Smooth muscle cell (in vitro differentiated cells): ENCODE results near the gene PALD1. TPM values are rescaled to one million over a fixed set of nuclear protein-coding genes. Genes with fewer than 3 reads are reported as not detected.

Experiments
- DNase-seq: peaks from one replicate; lab custom pipeline; 2025; ENCODE audit not compliant: unreplicated experiment; lab: John Stamatoyannopoulos, UW
- H2AFZ ChIP-seq: fragments of 200-600 bp; sonication (generic); 2 replicates; pipeline ENCODE4 v1.6.0; 2016; ENCODE audit warnings: antibody characterized with exemption, low read depth, mild to moderate bottlenecking
- H3F3A ChIP-seq: fragments of 200-600 bp; sonication (generic); 2 replicates; pipeline ENCODE4 v1.6.0; 2017; ENCODE audit warnings: antibody characterized with exemption, low read depth
- H3K27ac ChIP-seq: fragments of 200-600 bp; sonication (generic); 2 replicates; pipeline ENCODE4 v1.5.1; 2016; ENCODE audit warnings: low read depth, mild to moderate bottlenecking
- H3K27me3 ChIP-seq: fragments of 200-600 bp; sonication (generic); 2 replicates; pipeline ENCODE4 v1.6.1; 2016; ENCODE audit warnings: low read depth, mild to moderate bottlenecking
- H3K36me3 ChIP-seq: fragments of 200-600 bp; sonication (generic); 2 replicates; pipeline ENCODE4 v1.5.1; 2016; ENCODE audit warnings: low read depth
- H3K4me1 ChIP-seq: fragments of 200-600 bp; sonication (generic); 2 replicates; pipeline ENCODE4 v1.5.1; 2016; ENCODE audit warnings: low read depth
- H3K4me2 ChIP-seq: fragments of 200-600 bp; sonication (generic); 2 replicates; pipeline ENCODE4 v1.6.0; 2016; ENCODE audit warnings: mild to moderate bottlenecking
- H3K4me3 ChIP-seq: fragments of 200-600 bp; sonication (generic); 2 replicates; pipeline ENCODE4 v1.5.1; 2016; ENCODE audit warnings: mild to moderate bottlenecking
- H3K79me2 ChIP-seq: fragments of 200-600 bp; sonication (generic); 2 replicates; pipeline ENCODE4 v1.6.0; 2016; ENCODE audit warnings: low read depth, mild to moderate bottlenecking
- H3K9ac ChIP-seq: fragments of 200-600 bp; sonication (generic); 2 replicates; pipeline ENCODE4 v1.6.0; 2016; ENCODE audit warnings: low read depth
- H3K9me3 ChIP-seq: fragments of 200-600 bp; sonication (generic); replicated peaks from 2 replicates; pipeline ENCODE4 v1.5.1; 2016; ENCODE audit warnings: low read depth
- H4K20me1 ChIP-seq: fragments of 200-600 bp; sonication (generic); 2 replicates; pipeline ENCODE4 v1.6.0; 2016; ENCODE audit warnings: low read depth
- WGBS: methylation state at CpG from one replicate; pipeline ENCODE4 v1.1.7; 2016; ENCODE audit warnings: low lambda C conversion rate; 5-methylcytosine and 5-hydroxymethylcytosine counted together
- polyA plus RNA-seq: library from polyadenylated mRNA; unstranded; fragments of >200 nt; fragmentation: Nextera tagmentation; extraction: Ambion mirVana; gene quantifications from 2 replicates; pipeline ENCODE4 v1.2.1, GENCODE V29; 2016
- total RNA-seq: library from RNA; depleted of rRNA; stranded (reverse); fragments of >200 nt; gene quantifications from 2 replicates; pipeline ENCODE4 v1.2.3, GENCODE V29; 2014
- TF ChIP-seq, protein P1 (sequence below): fragments of 200-600 bp; sonication (generic); IDR thresholded peaks from 2 replicates; pipeline ENCODE4 v1.5.1; 2017; ENCODE audit warnings: borderline replicate concordance, mild to moderate bottlenecking, antibody characterized with exemption; ENCODE audit not compliant: insufficient read depth, poor library complexity, severe bottlenecking

Gene PALD1
- total and polyA plus RNA-seq, 2 experiments from 2014 or later = 1.4 to 2.2 TPM

DNA sequence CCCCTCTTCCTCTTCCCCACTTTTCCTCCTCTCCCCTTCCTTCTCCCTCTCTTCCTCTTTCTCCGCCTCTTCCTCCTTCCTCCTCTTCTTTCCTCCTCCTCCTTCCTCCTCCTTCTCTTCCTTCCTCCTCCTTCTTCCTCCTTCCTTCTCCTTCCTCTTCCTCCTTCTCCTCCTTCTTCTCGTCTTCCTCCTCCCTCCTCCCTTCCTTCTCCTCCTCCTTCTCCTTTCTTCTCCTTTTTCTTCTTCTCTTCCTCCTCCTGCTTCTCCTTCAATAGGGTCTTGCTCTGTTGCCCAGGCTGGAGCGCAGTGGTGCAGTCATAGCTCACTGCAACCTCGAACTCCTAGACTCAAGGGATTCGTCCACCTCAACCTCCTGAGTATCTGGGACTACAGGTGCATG is 56.9 kb downstream of the PALD1 start:
- WGBS = 88% methylated on average over 5 of the region's 5 CpGs
- TF ChIP-seq, protein P1, sequence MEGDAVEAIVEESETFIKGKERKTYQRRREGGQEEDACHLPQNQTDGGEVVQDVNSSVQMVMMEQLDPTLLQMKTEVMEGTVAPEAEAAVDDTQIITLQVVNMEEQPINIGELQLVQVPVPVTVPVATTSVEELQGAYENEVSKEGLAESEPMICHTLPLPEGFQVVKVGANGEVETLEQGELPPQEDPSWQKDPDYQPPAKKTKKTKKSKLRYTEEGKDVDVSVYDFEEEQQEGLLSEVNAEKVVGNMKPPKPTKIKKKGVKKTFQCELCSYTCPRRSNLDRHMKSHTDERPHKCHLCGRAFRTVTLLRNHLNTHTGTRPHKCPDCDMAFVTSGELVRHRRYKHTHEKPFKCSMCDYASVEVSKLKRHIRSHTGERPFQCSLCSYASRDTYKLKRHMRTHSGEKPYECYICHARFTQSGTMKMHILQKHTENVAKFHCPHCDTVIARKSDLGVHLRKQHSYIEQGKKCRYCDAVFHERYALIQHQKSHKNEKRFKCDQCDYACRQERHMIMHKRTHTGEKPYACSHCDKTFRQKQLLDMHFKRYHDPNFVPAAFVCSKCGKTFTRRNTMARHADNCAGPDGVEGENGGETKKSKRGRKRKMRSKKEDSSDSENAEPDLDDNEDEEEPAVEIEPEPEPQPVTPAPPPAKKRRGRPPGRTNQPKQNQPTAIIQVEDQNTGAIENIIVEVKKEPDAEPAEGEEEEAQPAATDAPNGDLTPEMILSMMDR = no peak
- Histone ChIP-seq H3K9ac (no peak overlapping the region), H3K9me3 (no peaks in the 10 kb centered on the region), H3K4me3 (no peak overlapping the region), H4K20me1 (no peaks in the 10 kb centered on the region), H2AFZ (no peak overlapping the region), H3F3A (no peaks in the 10 kb centered on the region), H3K27ac (no peak overlapping the region), H3K4me2 (no peak overlapping the region), H3K4me1 (peaks cover 12% of the 10 kb centered on the region), H3K27me3 (no peaks in the 10 kb centered on the region), H3K79me2 (no peaks in the 10 kb centered on the region), H3K36me3 (no peaks in the 10 kb centered on the region)
- no peak for DNase-seq

GRCh38 chr10:70536196-70536861 is 57.8 kb downstream of the PALD1 start:
- no peaks in the 10 kb centered on the region for H3F3A ChIP-seq
- no peak for DNase-seq
- H3K27me3 ChIP-seq = no peaks in the 10 kb centered on the region
- TF ChIP-seq, protein P1 = no peak
- no peak overlapping the region for H2AFZ ChIP-seq
- no peaks in the 10 kb centered on the region for H3K36me3 ChIP-seq
- H3K27ac ChIP-seq = no peak overlapping the region
- no peak overlapping the region for H3K4me3 ChIP-seq
- H3K9ac ChIP-seq = no peak overlapping the region
- 81% methylated on average over 8 of the region's 8 CpGs for WGBS
- H3K4me2 ChIP-seq = no peak overlapping the region
- no peaks in the 10 kb centered on the region for H4K20me1 ChIP-seq
- H3K79me2 ChIP-seq = no peaks in the 10 kb centered on the region
- H3K4me1 ChIP-seq = peaks cover 12% of the 10 kb centered on the region
- H3K9me3 ChIP-seq = no peaks in the 10 kb centered on the region

- Histone ChIP-seq H3F3A (no peaks in the 10 kb centered on the region), H3K79me2 (no peaks in the 10 kb centered on the region), H3K9me3 (no peaks in the 10 kb centered on the region), H4K20me1 (no peaks in the 10 kb centered on the region), H3K4me1 (peaks cover 12% of the 10 kb centered on the region), H3K4me2 (no peak overlapping the region), H3K36me3 (no peaks in the 10 kb centered on the region), H3K9ac (no peak overlapping the region), H3K27ac (no peak overlapping the region), H3K27me3 (no peaks in the 10 kb centered on the region), H3K4me3 (no peak overlapping the region), H2AFZ (no peak overlapping the region)
- DNase-seq = no peak
- TF ChIP-seq, protein P1 = peak; percentile 37
- 68% methylated on average over 15 of the region's 15 CpGs for WGBS
Measured at GRCh38 chr10:70537398-70538194, 59.0 kb downstream of the PALD1 start.

GRCh38 chr10:70538195-70538520 is 59.6 kb downstream of the PALD1 start:
- Histone ChIP-seq H3K79me2 (no peaks in the 10 kb centered on the region), H3K27me3 (no peaks in the 10 kb centered on the region), H3K4me3 (no peak overlapping the region), H3K9me3 (no peaks in the 10 kb centered on the region), H3K4me2 (no peak overlapping the region), H3K9ac (no peak overlapping the region), H3K36me3 (no peaks in the 10 kb centered on the region), H2AFZ (no peak overlapping the region), H3F3A (no peaks in the 10 kb centered on the region), H3K4me1 (peaks cover 12% of the 10 kb centered on the region), H3K27ac (no peak overlapping the region), H4K20me1 (no peaks in the 10 kb centered on the region)
- no peak for DNase-seq
- TF ChIP-seq, protein P1 = no peak
- 97% methylated on average over 10 of the region's 10 CpGs for WGBS
